Measurements from ENCODE around the gene ELOVL4. TPM values are rescaled to one million over a fixed set of nuclear protein-coding genes. Genes with fewer than 3 reads are reported as not detected.

The ELOVL4 gene
- total and polyA plus RNA-seq, 2 donors (not counting 1 experiment from before 2014, with no cell fraction given) = 0.10 TPM; not detected in 1

- H3K4me3 Mint-ChIP-seq = no peak overlapping the region
- ChIA-PET CTCF (no interaction called here), POLR2A (no interaction called here)
- H3K27me3 Mint-ChIP-seq = peaks cover 6% of the 10 kb centered on the region
- intact Hi-C loops (cut with micrococcal nuclease) = no loop called here
- TF ChIP-seq CTCF (IDR thresholded peaks at IDR 0.05) (no peak), EZH2 (IDR thresholded peaks at IDR 0.05; ENCODE audit: borderline replicate concordance, insufficient read depth, low read depth, low read length, poor library complexity, severe bottlenecking) (no peak)
- ATAC-seq (ENCODE audit: low read depth) (no peak), DNase-seq (no peak)
- no peaks in the 10 kb centered on the region for H3K4me1 ChIP-seq (ENCODE audit: control insufficient read depth in 2 of 2, insufficient read depth in 2 of 2, low read length in 2 of 2)
- H3K9me3 Mint-ChIP-seq (ENCODE audit: insufficient read depth) = no peaks in the 10 kb centered on the region
- no peak overlapping the region for H3K9ac ChIP-seq (ENCODE audit: low read length)
- H3K4me2 ChIP-seq (replicated peaks; ENCODE audit: low read depth, low read length, poor library complexity, severe bottlenecking) = no peak overlapping the region
- no peaks in the 10 kb centered on the region for H3K36me3 ChIP-seq (replicated peaks in 1 of 2; ENCODE audit: control extremely low read depth in 1 of 2, control insufficient read depth in 1 of 2, extremely low read depth in 1 of 2, insufficient read depth in 2 of 2, low read length in 1 of 2)
- no peak overlapping the region for H2AFZ ChIP-seq (ENCODE audit: insufficient read depth, low read depth, low read length, poor library complexity, severe bottlenecking)
- H3K27ac Mint-ChIP-seq = no peak overlapping the region
- 100% methylated on average over 1 of the region's 2 CpGs for WGBS (ENCODE audit: insufficient coverage)
- H3K79me2 ChIP-seq (ENCODE audit: control insufficient read depth, insufficient read depth, low read length) = no peaks in the 10 kb centered on the region
- peaks cover 0 to 2% (median 0%) of the 10 kb centered on the region in 3 donors for H3K9me3 ChIP-seq (ENCODE audit: control extremely low read depth in 1 of 3, control insufficient read depth in 2 of 3, insufficient read depth in 1 of 3, low read length in 2 of 3)
- H3K4me1 Mint-ChIP-seq = no peaks in the 10 kb centered on the region
- no peak overlapping the region for H3K27ac ChIP-seq (ENCODE audit: low read length in 2 of 2)
- no peak overlapping the region for H3K4me3 ChIP-seq (ENCODE audit: control extremely low read depth in 1 of 5, extremely low read depth in 1 of 5, insufficient read depth in 1 of 5, low read depth in 2 of 5, low read length in 4 of 5)
- no peaks in the 10 kb centered on the region for H4K20me1 ChIP-seq (ENCODE audit: control insufficient read depth, insufficient read depth, low read length, poor library complexity, severe bottlenecking)
- H3K27me3 ChIP-seq (replicated peaks in 1 of 4; ENCODE audit: control extremely low read depth in 1 of 4, control insufficient read depth in 3 of 4, insufficient read depth in 4 of 4, low read length in 3 of 4) = no peaks in the 10 kb centered on the region
Observed at GRCh38 chr6:79993012-79993910, 45.9 kb upstream of the ELOVL4 start.

- Mint-ChIP-seq H3K4me1 (peaks cover 4% of the 10 kb centered on the region), H3K9me3 (ENCODE audit: insufficient read depth) (no peaks in the 10 kb centered on the region), H3K27me3 (no peaks in the 10 kb centered on the region), H3K4me3 (no peak overlapping the region), H3K27ac (no peak overlapping the region)
- DNase-seq (no peak), ATAC-seq (ENCODE audit: low read depth) (no peak)
- Histone ChIP-seq H4K20me1 (ENCODE audit: control insufficient read depth, insufficient read depth, low read length, poor library complexity, severe bottlenecking) (no peaks in the 10 kb centered on the region), H3K27ac (ENCODE audit: low read length in 2 of 2) (no peak overlapping the region), H3K9me3 (ENCODE audit: control extremely low read depth in 1 of 3, control insufficient read depth in 2 of 3, insufficient read depth in 1 of 3, low read length in 2 of 3) (no peaks in the 10 kb centered on the region), H3K36me3 (replicated peaks in 1 of 2; ENCODE audit: control extremely low read depth in 1 of 2, control insufficient read depth in 1 of 2, extremely low read depth in 1 of 2, insufficient read depth in 2 of 2, low read length in 1 of 2) (no peaks in the 10 kb centered on the region), H2AFZ (ENCODE audit: insufficient read depth, low read depth, low read length, poor library complexity, severe bottlenecking) (no peak overlapping the region), H3K27me3 (replicated peaks in 1 of 4; ENCODE audit: control extremely low read depth in 1 of 4, control insufficient read depth in 3 of 4, insufficient read depth in 4 of 4, low read length in 3 of 4) (no peaks in the 10 kb centered on the region), H3K4me1 (ENCODE audit: control insufficient read depth in 2 of 2, insufficient read depth in 2 of 2, low read length in 2 of 2) (no peaks in the 10 kb centered on the region), H3K79me2 (ENCODE audit: control insufficient read depth, insufficient read depth, low read length) (no peaks in the 10 kb centered on the region), H3K9ac (ENCODE audit: low read length) (no peak overlapping the region), H3K4me2 (replicated peaks; ENCODE audit: low read depth, low read length, poor library complexity, severe bottlenecking) (no peak overlapping the region), H3K4me3 (ENCODE audit: control extremely low read depth in 1 of 5, extremely low read depth in 1 of 5, insufficient read depth in 1 of 5, low read depth in 2 of 5, low read length in 4 of 5) (no peak overlapping the region)
- WGBS (ENCODE audit: insufficient coverage) = no CpG with 5 or more reads among the region's 1 CpG
- POLR2A ChIA-PET = no interaction called here
- CTCF ChIA-PET = no interaction called here
- intact Hi-C loops (cut with micrococcal nuclease) = no loop called here
- no peak for TF ChIP-seq CTCF (IDR thresholded peaks at IDR 0.05)
- TF ChIP-seq EZH2 (IDR thresholded peaks at IDR 0.05; ENCODE audit: borderline replicate concordance, insufficient read depth, low read depth, low read length, poor library complexity, severe bottlenecking) = no peak
Observed at GRCh38 chr6:79989641-79990040, 42.3 kb upstream of the ELOVL4 start.

All from B cell (primary cell).